Measurements from ENCODE around the gene RBM33. TPM values are rescaled to one million over a fixed set of nuclear protein-coding genes. Genes with fewer than 3 reads are reported as not detected.

Gene RBM33
- total and polyA plus RNA-seq, 10 of the 15 experiments (the other 5 are each of a cell fraction or from before 2014, with no cell fraction given) = 4.7 to 67.2 (median 24.3) TPM

DNA sequence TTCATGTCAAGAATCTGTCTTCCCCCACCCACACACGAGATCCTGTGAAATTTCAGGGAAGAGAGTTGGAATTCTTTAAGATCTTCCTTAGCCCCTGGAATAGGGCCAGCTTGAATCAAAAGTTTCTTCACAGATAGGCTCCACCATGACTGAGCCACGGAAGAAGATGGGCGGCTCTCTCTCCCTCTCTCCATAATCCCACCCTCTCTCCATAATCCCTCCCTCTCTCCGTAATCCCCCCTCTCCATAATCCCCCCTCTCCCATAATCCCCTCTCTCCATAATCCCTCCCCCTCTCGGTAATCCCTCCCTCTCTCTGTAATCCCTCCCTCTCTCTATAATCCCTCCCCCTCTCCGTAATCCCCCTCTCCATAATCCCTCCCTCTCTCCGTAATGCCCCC is 147.4 kb downstream of the RBM33 start (continued):
- TF ChIP-seq MYB (IDR thresholded peaks at IDR 0.05; ENCODE audit: borderline replicate concordance, low read depth, low read length) (no peak), RB1 (IDR thresholded peaks at IDR 0.05; ENCODE audit: borderline replicate concordance) (no peak), CEBPB (IDR thresholded peaks at IDR 0.05; ENCODE audit: borderline replicate concordance in 1 of 2, low read depth in 2 of 2, low read length in 2 of 2) (no peak), ZBED1 (IDR thresholded peaks at IDR 0.05; ENCODE audit: borderline replicate concordance) (no peak)

DNA sequence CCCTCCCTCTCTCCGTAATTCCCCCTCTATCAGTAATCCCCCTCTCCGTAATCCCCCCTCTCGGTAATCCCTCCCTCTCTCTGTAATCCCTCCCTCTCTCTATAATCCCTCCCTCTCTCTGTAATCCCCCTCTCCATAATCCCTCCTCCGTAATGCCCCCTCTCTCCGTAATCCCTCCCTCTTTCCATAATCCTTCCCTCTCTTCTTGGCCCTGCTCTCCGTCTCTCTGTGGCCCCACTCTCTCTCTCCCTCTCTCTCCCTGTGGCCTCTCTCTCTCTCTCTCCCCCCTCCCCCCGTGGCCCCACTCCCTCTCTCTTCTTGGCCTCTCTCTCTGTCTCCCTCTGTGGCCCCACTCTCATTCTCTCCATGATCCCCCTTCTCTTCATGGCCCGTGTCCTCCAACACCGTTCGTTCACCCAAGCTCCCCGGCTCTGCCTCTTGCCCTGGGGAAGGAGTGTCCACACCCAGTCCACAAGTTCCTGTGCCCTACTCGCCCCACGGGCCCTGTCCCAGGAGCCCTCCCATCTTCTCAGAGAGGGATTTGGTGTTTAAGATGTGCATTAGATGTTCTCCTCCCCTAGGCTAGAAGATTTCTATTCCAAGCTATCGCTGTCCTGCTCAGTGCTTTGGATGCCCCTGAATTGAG is 148.0 kb downstream of the RBM33 start:
- H4K20me1 ChIP-seq (ENCODE audit: control insufficient read depth, insufficient read depth) = no peaks in the 10 kb centered on the region
- POLR2A ChIA-PET = no interaction called here

More for the DNA sequence above, 148.0 kb downstream of the RBM33 start:
- ATAC-seq (no peak), FAIRE-seq (no peak), DNase-seq (ENCODE audit: low read depth, low spot score) (no peak)
- intact Hi-C loops (cut with micrococcal nuclease; ENCODE audit: unreplicated experiment) = no loop called here
- Histone ChIP-seq H3K4me3 (no peak overlapping the region), H3K9ac (ENCODE audit: control insufficient read depth, insufficient read depth, low read length) (no peak overlapping the region), H3K27me3 (replicated peaks in 1 of 2; ENCODE audit: control insufficient read depth in 2 of 2, insufficient read depth in 2 of 2, low read length in 1 of 2) (no peaks in the 10 kb centered on the region), H3K4me2 (ENCODE audit: control insufficient read depth, insufficient read depth) (no peak overlapping the region), H2AFZ (ENCODE audit: control insufficient read depth, low read depth, low read length) (no peak overlapping the region), H3K9me3 (replicated peaks; ENCODE audit: control insufficient read depth, insufficient read depth, low read length) (no peaks in the 10 kb centered on the region), H3K36me3 (ENCODE audit: control insufficient read depth in 2 of 2, insufficient read depth in 2 of 2, low read length in 1 of 2) (no peaks in the 10 kb centered on the region), H3K79me2 (ENCODE audit: control insufficient read depth, insufficient read depth, low read length) (no peaks in the 10 kb centered on the region), H3K27ac (ENCODE audit: control insufficient read depth, insufficient read depth) (no peak overlapping the region), H3K4me1 (ENCODE audit: control insufficient read depth, insufficient read depth, low read length) (no peaks in the 10 kb centered on the region)
- 66% methylated on average over 10 of the region's 14 CpGs for WGBS (ENCODE audit: insufficient coverage, insufficient replicate concordance, low lambda C conversion rate, missing lambda C conversion rate)
- in situ Hi-C loops (cut with MboI) = no loop called here
- ChIA-PET RAD21 (ENCODE audit: unreplicated experiment) (no interaction called here), SMC1A (ENCODE audit: uncharacterized antibody, unreplicated experiment) (no interaction called here), CTCF (no interaction called here)
- TF ChIP-seq SMARCA5 (IDR thresholded peaks at IDR 0.05) (no peak), CEBPZ (IDR thresholded peaks at IDR 0.05; ENCODE audit: low read depth, low read length) (no peak), ZNF622 (IDR thresholded peaks at IDR 0.05) (no peak), ATF7 (IDR thresholded peaks at IDR 0.05; ENCODE audit: low read depth) (no peak), MTA3 (IDR thresholded peaks at IDR 0.05; ENCODE audit: borderline replicate concordance, low read length) (no peak), SUPT20H (IDR thresholded peaks at IDR 0.05; ENCODE audit: borderline replicate concordance, control insufficient read depth, low read depth, low read length) (no peak), PAX5 (IDR thresholded peaks at IDR 0.05; ENCODE audit: borderline replicate concordance, low read depth, low read length) (no peak), CBX5 (IDR thresholded peaks at IDR 0.05; ENCODE audit: low read depth) (no peak)
- no TSS peak for BruUV-seq (replicated peaks)
